ENCODE results near the gene ADCK2.

Gene ADCK2

DNA sequence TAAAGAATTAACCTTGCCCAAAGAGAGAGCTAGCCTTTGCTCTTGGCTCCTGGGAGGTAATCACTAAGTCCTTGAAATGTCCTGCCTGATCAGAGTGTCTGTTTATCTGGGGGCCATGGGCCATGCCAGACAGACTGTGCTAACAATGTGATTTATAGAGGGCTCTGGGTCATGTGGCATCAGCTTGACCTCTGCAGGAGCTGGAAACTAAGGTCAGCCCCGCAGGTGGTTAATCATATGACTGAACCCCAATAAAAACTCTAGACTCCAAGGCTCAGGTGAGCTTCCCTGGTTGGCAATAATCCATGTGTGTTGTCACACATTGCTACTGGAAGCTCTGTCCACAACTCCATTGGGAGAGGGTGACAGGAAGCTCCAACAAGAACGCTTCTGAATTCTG, 71.3 kb downstream of the ADCK2 start:
- DNase-seq (ENCODE audit: low read depth) = no peak
